Stimulated activated CD8-positive, alpha-beta memory T cell treated with anti-CD3 and anti-CD28 coated beads, Interleukin-2, amount 100 ng/mL, for 48 hours (primary cell): ENCODE measurements around the gene IRF1.

ENCODE experiments used
- DNase-seq, 2 donors: peaks; one replicate each; pipeline ENCODE4 v3.0.0-alpha.2; 2020; ENCODE audit warnings: low read depth in 2 of 2

IRF1 gene

GRCh38 chr5:132474881-132475496 is 15.6 kb downstream of the IRF1 start:
- DNase-seq, result no peak

GRCh38 chr5:132474131-132474723 is 16.3 kb downstream of the IRF1 start:
- DNase-seq, result no peak

GRCh38 chr5:132473668-132474067 is 16.9 kb downstream of the IRF1 start:
- DNase-seq, result no peak

DNA sequence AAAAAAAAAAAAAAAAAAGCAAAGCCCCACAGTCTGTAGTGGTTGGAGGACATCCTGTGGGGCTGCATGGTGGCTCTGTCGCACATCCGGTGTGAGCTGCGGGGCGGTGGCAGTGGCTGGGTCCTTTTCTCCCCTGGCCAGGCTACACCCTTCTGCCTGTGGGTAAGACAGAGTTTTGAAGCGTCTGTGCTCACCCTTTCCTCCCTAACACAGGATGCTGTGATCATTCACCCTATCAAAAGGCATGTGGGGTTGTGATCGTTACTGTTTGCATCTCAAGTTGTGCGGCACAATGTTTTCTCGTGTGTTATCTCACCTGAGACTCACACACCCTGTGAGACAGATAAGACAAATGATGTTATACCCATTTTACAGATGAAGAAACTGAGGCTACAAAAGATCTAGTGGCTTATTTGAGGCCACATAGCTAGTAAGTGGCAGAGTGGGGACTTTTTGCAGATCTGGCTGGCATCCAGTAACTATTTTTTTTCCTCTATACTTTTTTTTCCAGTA is 17.5 kb downstream of the IRF1 start:
- peak; percentile 57 to 63 for DNase-seq

GRCh38 chr5:132472431-132472830 is 18.1 kb downstream of the IRF1 start:
- no peak for DNase-seq

DNA sequence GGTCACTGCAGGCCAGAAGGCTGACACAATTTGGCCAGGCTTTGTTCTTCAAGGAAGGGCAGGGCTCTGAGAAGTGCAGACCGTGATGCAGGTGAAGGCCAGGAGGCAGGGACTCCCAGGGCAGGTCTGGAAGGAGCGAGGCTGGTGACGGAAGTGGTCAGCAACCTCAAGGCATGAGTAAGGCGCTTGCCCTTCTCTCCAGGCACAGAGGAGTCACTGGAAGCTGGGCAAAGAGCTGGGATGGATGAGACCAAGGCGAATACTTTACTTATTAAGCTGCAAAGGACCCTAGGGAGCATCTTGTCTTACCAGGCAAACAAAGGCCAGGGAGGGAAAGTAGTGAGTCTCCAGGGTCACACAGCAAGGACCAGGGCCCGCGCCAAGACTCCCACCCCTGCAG is 18.6 kb downstream of the IRF1 start:
- DNase-seq, result no peak

DNA sequence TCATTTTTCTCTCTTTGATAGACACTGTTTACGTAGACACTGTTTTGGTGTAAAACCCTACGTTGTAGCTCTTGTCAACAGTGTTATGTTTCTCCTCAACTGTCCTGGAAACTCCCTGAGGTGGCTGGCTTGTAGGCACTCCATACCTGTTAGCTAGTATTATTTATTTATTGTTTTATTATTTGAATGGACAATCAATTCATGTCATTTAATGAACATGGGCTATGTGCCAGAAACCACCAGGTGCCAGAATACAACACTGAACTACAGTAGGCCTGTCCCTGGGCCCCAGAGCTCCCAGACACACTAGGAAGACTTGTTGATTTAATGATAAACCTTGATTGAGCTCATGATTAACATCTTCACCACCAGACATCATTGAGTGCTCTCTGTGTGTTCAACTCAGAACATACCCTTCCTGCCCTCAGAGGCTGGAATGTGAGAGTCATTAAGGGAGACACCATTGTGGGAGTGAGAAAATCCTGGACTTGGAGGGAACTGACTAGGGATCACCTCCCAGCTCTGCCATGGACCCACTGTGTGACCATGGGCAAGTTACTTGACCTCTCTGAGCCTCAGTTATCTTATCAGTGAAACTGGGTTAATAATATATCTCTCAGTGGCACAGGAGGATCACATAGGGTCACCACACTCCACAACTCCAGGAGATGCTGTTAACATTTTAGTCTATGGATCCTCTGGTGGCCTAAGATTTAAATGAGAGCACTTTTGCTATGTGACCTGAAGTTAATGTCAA is 19.2 kb downstream of the IRF1 start:
- DNase-seq, result no peak

DNA sequence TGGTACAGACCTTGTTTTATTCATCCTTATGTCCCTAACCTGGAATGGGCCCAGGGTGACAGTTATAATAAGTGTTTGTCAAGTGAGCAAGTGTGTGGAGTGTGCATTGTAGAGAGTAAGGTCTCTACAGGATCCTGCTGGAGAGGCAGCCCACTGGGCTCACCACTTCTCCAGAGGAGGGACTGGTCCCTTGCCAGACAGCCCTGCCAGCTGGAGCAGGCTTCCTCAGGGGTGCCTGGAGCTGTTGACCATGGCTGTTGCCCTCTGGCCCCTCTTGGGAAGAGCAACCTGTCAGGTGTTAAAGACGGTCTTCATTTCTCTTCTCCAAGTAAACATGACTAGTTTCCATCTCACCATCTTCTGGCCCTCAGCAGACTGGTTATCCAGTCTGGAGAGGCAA is 20.0 kb downstream of the IRF1 start:
- no peak for DNase-seq

DNA sequence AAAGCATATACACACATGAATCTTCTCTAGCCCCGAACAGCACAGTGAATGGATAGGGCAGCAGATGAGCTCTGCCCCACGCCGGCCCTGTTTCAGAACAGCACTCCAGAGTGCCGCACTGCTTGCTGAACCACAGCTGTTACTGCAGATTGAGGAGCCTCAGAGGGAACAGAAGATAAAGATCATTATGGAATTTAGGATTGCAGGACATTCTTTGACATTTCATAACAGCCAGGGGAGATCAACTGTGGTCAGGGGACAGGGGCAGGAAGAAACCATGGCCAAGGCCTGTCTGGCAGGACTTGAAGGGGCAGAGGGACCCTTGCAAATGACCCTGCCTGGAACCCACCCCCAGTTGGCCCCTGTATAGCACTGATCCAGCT is 20.6 kb downstream of the IRF1 start:
- DNase-seq, result no peak

- no peak for DNase-seq
Measured at GRCh38 chr5:132469380-132470009, 21.1 kb downstream of the IRF1 start.

- no peak for DNase-seq
Measured at GRCh38 chr5:132468656-132469379, 21.8 kb downstream of the IRF1 start.

DNA sequence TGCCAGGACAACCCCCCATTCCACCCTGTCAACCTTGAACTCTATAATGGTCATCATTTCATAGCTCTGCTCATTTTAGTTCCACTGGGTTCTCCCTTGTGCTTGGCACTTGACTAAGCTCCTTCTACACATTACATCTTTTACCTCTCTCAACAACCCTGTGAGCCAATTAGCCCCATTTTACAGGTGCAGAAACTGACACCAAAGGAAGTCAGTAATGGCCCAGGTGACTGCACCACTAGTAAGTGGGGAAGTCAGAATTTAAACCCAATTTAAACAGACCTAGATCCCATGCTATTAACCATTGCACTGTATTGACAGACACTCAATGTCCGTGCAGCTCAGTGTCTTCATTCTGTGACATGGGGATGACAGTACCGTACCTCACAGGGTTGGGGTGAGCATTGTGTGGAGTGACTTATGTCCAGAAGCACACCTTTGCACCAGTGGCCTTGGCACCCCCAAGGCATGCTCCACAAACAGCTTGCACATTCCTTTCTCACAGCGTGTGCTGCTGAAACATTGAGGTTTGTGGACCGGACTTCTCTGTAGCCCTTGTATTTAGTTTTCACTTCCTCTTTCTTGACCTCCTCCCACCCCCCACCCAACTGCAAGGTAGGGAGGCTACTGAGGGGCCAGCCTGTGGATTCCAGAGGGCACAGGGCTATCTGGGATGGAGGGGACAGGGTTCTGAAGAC is 23.1 kb downstream of the IRF1 start:
- DNase-seq, result no peak

GRCh38 chr5:132466433-132467286 is 23.9 kb downstream of the IRF1 start:
- peak; percentile 42 to 44 for DNase-seq

DNA sequence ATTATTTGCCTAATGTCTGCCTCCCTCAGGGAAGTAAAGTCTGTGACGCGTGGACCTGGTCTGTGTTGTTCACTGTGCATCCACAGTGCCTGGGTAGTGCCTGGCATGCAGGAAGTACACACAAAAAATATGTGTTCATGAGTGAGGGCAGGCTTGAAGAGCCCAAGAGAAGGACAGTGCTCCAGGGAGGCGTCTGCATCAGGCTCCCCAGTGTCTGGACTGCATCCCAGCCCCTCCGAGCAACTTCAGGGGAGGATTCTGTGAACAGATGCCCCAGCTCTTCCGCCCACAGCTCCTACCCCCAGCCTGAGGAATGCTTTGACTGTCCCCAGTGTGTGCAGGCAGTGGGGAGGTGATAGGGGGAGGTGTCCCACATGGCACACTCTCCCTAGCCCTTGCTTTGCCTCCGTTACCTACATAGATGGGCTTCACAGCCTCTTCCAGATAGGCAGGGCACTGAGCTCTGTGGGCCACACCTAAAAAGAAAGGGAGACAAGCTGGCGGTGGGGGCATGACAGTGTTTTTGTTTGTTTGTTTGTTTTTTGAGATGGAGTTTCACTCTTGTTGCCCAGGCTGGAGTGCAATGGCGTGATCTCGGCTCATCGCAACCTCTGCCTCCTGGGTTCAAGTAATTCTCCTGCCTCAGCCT is 25.4 kb downstream of the IRF1 start:
- DNase-seq, result no peak

DNA sequence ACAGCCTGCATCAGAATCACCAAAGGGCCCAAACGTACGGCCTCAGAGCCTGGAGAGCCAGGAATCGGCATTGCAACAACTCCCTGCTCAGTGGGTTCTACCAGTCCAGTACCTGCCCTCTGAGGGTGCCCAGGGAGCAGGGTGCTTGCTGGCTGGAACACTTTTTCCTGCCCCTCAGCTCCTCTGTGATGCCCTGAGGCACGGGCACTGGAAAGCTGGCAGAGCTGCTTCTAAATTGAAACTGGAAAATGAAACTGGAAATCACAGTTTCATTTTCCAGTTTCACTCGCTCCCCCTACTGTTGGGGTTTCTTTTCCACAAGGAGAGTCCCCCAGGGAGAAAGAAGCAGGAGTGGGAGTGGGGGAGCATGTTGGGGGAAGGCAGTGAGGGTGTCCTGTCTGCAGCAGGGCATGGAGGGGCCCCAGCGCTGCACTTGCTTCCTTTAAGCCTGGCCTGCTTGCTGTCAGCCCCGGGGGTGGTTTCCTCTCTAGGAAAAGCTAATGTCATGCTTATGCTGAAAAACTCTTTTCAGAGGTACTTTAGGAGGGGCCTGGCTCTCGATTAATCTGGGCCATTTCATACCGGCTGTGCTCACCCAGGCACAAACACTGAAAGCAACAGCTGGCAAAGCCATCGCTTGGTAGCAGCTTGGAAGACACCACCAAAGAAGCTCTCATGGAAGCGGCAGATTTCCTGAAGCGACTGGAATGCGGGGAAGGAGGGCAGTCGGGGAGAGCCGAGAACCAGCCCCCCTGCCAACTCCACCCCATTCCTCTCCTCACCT is 26.2 kb downstream of the IRF1 start:
- DNase-seq, result no peak

- no peak for DNase-seq
Measured at GRCh38 chr5:132463811-132464155, 26.8 kb downstream of the IRF1 start.

GRCh38 chr5:132462856-132463745 is 27.5 kb downstream of the IRF1 start:
- no peak for DNase-seq

- no peak for DNase-seq
Measured at GRCh38 chr5:132462333-132462732, 28.2 kb downstream of the IRF1 start.
